ENCODE measurements around the gene XRCC2.
"Not testable (repeated sequence)": the region's sequence is repeated elsewhere in the genome, so short reads cannot be mapped to it uniquely, and the experiment has no call there.

Gene XRCC2

GRCh38 chr7:152663931-152664330, 12.0 kb downstream of the XRCC2 start:
- DNase-seq (ENCODE audit: low spot score): no peak

DNA sequence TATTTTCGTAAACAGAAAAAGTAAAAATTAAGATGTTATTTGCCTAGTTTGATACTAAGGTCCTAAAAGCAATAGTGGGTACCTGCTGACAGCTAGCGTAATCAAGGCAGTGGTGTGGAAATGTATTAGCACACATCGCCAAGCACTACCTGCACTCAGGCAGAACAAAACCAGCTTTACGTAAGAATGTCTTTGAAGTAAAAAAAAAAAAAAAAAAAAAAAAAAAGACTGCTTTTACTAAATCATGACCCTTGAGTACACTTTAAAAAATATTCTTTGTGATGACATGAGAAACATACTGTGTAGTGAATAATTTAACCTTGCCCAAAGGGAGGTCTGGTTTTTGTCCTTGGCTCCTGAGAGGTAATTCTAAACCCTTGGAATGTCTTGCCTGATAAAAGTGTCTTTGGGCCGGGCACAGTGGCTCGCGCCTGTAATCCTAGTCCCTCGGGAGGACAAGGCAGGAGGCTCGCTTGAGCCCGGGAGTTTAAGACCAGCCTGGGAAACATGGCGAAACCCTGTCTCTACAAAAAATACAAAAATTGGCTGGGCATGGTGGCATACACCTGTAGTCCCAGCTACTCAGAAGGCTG, 12.7 kb downstream of the XRCC2 start:
- DNase-seq (ENCODE audit: low spot score): no peak

DNA sequence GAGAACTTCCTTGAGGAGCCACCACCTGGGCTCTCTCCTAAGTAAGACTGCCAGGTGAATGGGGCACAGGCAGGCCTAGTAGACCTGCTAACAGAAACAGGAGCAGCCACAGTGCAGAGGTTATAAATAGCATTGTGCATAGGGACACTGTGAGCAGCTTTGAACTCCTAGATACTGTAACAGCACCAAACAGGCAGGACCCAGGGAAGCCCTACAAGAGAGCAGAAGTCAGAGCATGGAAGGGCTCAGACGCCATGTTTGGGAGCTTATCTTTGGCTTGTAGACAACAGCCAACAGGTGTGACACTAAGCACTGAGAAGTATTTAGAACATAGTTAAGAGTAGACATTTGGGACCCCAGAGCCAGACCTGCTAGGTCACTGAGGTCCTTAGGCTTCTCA, 14.5 kb downstream of the XRCC2 start:
- no peak for DNase-seq (ENCODE audit: low spot score)

GRCh38 chr7:152660021-152660420, 15.9 kb downstream of the XRCC2 start:
- no peak for DNase-seq (ENCODE audit: low spot score)

- no peak for DNase-seq (ENCODE audit: low spot score)
Observed at GRCh38 chr7:152654971-152655370, 21.0 kb downstream of the XRCC2 start.

- no peak for DNase-seq (ENCODE audit: low spot score)
Observed at GRCh38 chr7:152649220-152649619, 26.7 kb downstream of the XRCC2 start.

DNA sequence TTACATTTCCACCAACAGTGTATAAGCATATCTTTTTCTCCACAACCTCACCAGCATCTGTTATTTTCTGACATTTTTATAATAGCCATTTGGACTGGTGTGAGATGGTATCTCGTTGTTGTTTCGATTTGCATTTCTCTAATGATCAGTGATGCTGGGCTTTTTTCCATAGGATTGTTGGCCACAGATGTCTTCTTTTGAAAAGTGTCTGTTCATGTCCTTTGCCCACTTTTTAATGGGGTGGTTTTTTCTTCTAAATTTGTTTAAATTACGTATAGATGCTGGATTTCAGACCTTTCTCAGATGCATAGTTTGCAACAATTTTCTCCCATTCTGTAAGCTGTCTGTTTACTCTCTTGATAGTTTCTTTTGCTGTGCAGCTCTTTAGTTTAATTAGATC, 28.9 kb downstream of the XRCC2 start:
- no peak for DNase-seq (ENCODE audit: low spot score)

GRCh38 chr7:152646579-152646978, 29.4 kb downstream of the XRCC2 start:
- DNase-seq (ENCODE audit: low spot score): not testable (repeated sequence)

DNA sequence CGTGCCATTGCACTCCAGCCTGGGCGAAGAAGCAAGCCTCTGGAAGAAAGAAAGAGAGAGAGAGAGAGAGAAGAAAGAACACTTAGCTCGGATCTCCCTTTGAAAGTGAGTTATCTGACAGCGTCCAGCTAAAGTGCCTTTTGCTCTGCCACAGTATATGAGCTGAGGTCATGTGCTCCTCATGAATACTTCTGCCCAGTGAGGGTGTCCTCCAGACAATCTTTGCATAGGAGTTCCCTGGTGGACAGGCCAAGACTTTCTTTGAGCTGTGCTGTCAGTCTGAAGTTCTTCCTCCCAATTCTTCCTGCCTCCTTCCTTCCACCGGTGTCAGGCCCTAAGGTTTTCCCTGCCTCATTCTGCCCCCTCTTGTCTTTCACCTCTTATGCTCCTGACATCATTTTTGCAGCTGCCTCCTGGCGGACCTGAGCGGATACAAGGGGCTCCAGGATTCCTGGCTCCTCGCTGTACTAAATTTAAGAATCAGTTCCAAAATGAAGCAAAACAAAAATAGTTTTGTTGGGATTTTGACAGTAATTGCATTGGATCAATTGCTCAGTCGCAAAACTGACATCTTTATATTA, 31.9 kb downstream of the XRCC2 start:
- DNase-seq (ENCODE audit: low spot score): no peak

DNA sequence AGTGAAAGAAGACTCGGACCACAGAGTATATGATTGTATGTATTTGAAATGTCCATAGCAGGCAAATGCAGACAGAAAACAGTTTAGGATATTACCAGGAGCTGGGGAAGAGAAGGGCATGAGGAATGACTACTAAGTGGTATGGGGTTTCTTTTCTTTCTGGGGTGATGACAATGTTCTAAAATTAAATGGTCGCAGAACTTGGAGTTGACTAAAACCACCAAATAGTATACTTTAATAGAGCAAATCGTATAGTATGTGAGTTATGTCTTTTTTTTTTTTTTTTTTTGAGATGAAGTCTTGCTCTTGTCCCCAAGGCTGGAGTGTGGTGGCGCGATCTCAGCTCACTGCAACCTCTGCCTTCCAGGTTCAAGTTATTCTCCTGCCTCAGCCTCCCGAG, 34.6 kb downstream of the XRCC2 start:
- DNase-seq (ENCODE audit: low spot score): no peak

DNA sequence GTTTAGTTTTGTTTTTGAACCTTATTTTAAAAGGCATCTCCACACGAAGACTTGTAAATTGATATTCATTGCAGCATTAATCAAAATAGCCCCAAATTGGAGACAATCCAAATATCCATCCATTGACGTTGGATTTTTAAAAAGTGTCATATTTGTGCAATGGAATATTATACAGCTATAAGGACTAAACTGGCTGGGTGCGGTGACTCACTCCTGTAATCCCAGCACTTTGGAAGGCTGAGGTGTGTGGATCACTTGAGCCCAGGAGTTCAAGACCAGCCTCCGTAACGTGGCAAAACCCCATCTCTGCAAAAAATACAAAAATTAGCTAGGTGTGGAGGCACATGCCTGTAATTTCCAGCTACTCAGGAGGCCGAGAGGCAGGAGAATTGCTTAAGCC, 35.1 kb downstream of the XRCC2 start:
- no peak for DNase-seq (ENCODE audit: low spot score)

DNA sequence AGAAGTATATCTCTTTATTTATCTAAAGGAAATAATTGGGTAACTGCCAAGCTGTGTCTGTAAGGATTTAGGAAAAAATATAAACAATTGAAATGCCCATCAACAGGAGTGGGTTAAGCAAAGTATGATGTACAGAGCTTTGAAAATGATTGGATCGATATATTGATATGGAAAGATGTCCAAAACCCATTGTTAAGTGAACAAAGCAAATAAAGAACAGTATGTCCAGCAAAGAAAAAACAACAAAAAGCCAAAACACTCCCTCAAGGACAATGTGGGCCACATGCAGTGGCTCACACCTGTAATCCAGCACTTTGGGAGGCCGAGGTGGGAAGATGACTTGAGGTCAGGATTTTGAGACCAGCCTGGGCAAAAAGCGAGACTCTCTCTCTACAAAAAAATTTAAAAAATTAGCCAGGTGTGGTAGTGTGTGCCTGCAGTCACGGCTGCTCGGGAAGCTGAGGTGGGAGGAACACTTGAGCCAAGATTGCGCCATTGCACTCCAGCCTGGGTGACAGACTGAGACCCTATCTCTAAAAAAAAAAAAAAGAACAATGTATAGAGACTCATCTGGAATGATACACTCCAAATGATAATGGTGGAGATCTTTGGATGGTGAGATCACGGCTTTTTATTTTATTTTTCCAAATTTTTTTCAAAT, 37.9 kb downstream of the XRCC2 start:
- no peak for DNase-seq (ENCODE audit: low spot score)

DNA sequence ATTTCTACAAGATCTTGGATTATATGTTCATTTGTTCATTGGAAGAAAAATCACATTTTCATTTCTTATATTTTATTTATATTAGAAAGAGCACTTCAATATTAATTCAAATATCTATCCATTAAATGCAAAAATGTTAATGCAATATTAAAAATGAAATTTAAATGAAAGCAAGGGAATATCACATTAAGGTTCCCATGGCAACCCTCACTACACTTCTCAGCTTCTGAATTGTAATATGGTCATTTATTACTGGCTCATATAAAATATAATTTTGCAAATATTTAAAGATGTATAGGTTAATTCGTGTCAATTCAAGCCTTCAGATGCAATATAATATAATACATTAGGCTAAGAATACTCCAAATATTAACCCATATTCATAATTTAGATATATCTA, 38.8 kb downstream of the XRCC2 start:
- no peak for DNase-seq (ENCODE audit: low spot score)

- DNase-seq (ENCODE audit: low spot score): no peak
Observed at GRCh38 chr7:152636441-152636840, 39.5 kb downstream of the XRCC2 start.

DNA sequence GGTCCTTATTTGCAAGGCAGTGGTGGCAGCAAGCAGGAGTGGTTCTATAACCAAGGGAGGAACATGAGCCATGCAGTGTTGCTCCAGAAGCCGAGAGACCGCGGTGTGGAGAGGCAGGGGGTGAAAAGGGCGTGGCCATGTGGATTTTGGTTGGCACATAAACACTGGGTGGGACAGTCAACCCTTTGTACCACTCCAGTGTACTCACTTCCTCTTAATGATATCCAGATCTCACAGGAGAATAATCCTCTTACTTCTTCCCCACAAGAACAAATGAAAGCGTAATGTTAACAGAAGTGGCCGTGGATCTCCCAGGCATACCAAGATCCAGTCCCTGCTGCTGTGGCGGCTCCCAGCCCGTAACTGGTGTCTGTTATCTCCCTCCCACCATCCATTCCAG, 42.4 kb downstream of the XRCC2 start:
- DNase-seq (ENCODE audit: low spot score): no peak

DNA sequence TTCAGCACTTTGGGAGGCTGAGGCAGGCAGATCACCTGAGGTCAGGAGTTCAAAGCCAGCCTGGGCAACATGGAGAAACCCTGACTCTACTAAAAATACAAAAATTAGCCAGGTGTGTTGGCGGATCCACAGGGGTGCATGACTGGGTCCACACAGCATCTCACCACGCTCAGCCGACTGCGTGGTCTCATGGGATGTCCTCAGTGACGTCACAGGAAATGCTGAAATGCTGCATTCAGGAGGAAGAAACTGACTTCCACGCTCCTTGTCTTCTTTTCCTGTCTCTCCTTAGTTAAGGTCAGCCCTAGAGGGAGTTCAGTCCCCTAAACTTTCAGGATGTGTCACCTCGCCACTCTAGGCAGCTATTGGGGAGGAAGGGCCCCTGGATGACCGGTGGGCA, 42.9 kb downstream of the XRCC2 start:
- DNase-seq (ENCODE audit: low spot score): no peak

GRCh38 chr7:152628772-152629171, 47.2 kb downstream of the XRCC2 start:
- not testable (repeated sequence) for DNase-seq (ENCODE audit: low spot score)

- no peak for DNase-seq (ENCODE audit: low spot score)
Observed at GRCh38 chr7:152624228-152624627, 51.7 kb downstream of the XRCC2 start.

GRCh38 chr7:152621426-152621825, 54.5 kb downstream of the XRCC2 start:
- no peak for DNase-seq (ENCODE audit: low spot score)

DNA sequence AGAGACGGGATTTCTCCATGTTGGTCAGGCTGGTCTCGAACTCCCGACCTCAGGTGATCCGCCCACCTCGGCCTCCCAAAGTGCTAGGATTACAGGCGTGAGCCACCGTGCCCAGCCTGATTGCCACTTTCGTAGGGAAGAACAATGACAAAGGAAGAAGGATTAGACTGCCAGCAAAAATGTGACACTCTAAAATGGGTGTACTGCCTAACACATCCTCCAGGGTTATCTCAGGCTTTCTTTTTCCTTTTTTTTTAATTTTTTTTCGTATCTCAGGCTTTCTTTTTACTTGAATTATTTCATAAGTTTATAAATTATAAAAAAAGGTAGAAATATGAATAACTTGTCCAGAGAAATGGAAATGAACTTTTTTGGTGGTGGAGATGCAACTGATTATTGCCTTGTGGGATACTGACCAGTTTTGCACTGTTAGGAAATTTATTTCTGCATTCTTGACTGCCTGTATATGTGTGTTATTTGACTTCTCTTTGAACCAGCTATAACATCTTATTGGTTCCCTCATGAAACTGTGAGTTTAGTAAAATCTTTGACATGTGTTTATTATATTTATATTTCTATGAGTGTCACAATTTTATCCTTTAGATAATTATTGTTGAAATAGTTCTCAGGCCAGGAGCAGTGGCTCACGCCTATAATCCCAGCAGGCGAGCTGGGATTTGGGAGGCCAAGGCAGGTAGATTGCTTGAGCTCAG, 56.8 kb downstream of the XRCC2 start:
- DNase-seq (ENCODE audit: low spot score): no peak

- DNase-seq (ENCODE audit: low spot score): no peak
Observed at GRCh38 chr7:152618427-152618826, 57.5 kb downstream of the XRCC2 start.

DNA sequence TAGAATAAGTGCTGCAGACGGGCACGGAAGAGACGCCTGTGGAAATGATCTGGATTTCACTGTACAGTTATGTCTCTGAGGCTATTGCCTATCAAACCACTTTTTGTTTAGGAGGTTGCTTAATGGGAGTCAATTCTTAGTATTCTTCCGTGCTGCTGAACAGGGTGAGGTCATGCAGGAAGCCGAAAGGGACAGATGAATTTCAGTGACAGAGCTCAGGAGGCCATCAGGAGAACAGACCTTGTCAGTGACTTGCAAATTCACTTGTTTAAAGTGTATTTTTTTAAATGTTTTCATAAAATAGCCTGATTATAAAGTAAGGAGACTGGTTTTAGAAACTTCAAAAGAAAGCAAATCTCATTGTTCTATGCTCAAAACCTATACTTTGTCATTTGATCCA, 58.9 kb downstream of the XRCC2 start:
- DNase-seq (ENCODE audit: low spot score): no peak

- no peak for DNase-seq (ENCODE audit: low spot score)
Observed at GRCh38 chr7:152615031-152615741, 60.8 kb downstream of the XRCC2 start.
